ENCODE data around the gene CDS2.
A peak's percentile ranks its signal among the peaks of the same experiment; 100 is the strongest.

Gene CDS2

GRCh38 chr20:5120185-5120476 lies 6.7 kb upstream of the CDS2 start:
- Histone ChIP-seq H3K27ac (ENCODE audit: extremely low read depth, low read depth, low read length) (peak overlapping the region; percentile 97), H3K36me3 (ENCODE audit: control insufficient read depth in 2 of 2, insufficient read depth in 1 of 2, low read length in 2 of 2) (peaks cover 31 to 38% of the 10 kb centered on the region in 2 experiments), H3K9me3 (ENCODE audit: control insufficient read depth, insufficient read depth, low read depth, low read length) (no peaks in the 10 kb centered on the region), H3K4me3 (ENCODE audit: low read depth, low read length) (peak overlapping the region; percentile 51), H3K4me1 (ENCODE audit: control insufficient read depth, insufficient read depth, low read length) (peaks cover 9% of the 10 kb centered on the region; the same call in 1 of the 2 replicates)
- ChIA-PET POLR2A (interaction anchor here (0.6 to 2.7 kb wide), 11 partner anchors 9 to 450 kb away, joined by 3 to 11 read pairs (median 5); no protein-coding TSS in a partner anchor), CTCF (interaction anchor here (0.7 to 2.7 kb wide), 7 partner anchors 9 to 394 kb away, joined by 3 to 17 read pairs (median 4); no protein-coding TSS in a partner anchor)
- TF ChIP-seq ZFHX2 (tag by site-specific recombination; conservative IDR thresholded peaks at IDR 0.05) (0 out of 2 replicates have a peak, but pooled peaks have one; percentile 48), PRDM1 (tag by site-specific recombination; IDR thresholded peaks at IDR 0.05) (peak; percentile 92), ZBTB17 (tag by site-specific recombination; IDR thresholded peaks at IDR 0.05) (0 out of 2 replicates have a peak, but pooled peaks have one; percentile 7), EGR2 (tag by site-specific recombination; IDR thresholded peaks at IDR 0.05; ENCODE audit: low read depth) (peak; percentile 1; the same call in 1 of the 2 replicates), ZNF26 (tag by site-specific recombination; IDR thresholded peaks at IDR 0.05) (no peak), ZNF558 (tag by site-specific recombination; IDR thresholded peaks at IDR 0.05) (0 out of 2 replicates have a peak, but pooled peaks have one; percentile 13)

GRCh38 chr20:5122873-5123260 lies 3.9 kb upstream of the CDS2 start:
- H3K4me3 ChIP-seq (ENCODE audit: low read depth, low read length), result no peak overlapping the region
- H3K4me1 ChIP-seq (ENCODE audit: control insufficient read depth, insufficient read depth, low read length), result peaks cover 5% of the 10 kb centered on the region
- no peak overlapping the region for H3K27ac ChIP-seq (ENCODE audit: extremely low read depth, low read depth, low read length)
- TF ChIP-seq KLF8 (tag by site-specific recombination; IDR thresholded peaks at IDR 0.05) (no peak), ZNF366 (tag by site-specific recombination; conservative IDR thresholded peaks at IDR 0.05) (0 out of 2 replicates have a peak, but pooled peaks have one; percentile 14), ZNF157 (tag by site-specific recombination; IDR thresholded peaks at IDR 0.05) (no peak), GLIS1 (tag by site-specific recombination; IDR thresholded peaks at IDR 0.05) (peak; percentile 57), ZBTB17 (tag by site-specific recombination; IDR thresholded peaks at IDR 0.05) (peak; percentile 50; the same call in 1 of the 2 replicates), SP3 (tag by site-specific recombination; IDR thresholded peaks at IDR 0.05) (no peak), ZNF629 (tag by site-specific recombination; IDR thresholded peaks at IDR 0.05) (0 out of 2 replicates have a peak, but pooled peaks have one; percentile 12)
- TF ChIP-seq, protein P1, sequence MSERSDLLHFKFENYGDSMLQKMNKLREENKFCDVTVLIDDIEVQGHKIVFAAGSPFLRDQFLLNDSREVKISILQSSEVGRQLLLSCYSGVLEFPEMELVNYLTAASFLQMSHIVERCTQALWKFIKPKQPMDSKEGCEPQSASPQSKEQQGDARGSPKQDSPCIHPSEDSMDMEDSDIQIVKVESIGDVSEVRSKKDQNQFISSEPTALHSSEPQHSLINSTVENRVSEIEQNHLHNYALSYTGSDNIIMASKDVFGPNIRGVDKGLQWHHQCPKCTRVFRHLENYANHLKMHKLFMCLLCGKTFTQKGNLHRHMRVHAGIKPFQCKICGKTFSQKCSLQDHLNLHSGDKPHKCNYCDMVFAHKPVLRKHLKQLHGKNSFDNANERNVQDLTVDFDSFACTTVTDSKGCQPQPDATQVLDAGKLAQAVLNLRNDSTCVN (tag by site-specific recombination; optimal IDR thresholded peaks at IDR 0.05), result no peak
- peaks cover 5 to 11% of the 10 kb centered on the region in 2 experiments for H3K36me3 ChIP-seq (ENCODE audit: control insufficient read depth in 2 of 2, insufficient read depth in 1 of 2, low read length in 2 of 2)
- POLR2A ChIA-PET, result no interaction called here
- no peaks in the 10 kb centered on the region for H3K9me3 ChIP-seq (ENCODE audit: control insufficient read depth, insufficient read depth, low read depth, low read length)
- CTCF ChIA-PET, result interaction anchor here (0.8 to 1.6 kb wide), 3 partner anchors 64 to 100 kb away, joined by 3 to 10 read pairs (median 3); no protein-coding TSS in a partner anchor

DNA sequence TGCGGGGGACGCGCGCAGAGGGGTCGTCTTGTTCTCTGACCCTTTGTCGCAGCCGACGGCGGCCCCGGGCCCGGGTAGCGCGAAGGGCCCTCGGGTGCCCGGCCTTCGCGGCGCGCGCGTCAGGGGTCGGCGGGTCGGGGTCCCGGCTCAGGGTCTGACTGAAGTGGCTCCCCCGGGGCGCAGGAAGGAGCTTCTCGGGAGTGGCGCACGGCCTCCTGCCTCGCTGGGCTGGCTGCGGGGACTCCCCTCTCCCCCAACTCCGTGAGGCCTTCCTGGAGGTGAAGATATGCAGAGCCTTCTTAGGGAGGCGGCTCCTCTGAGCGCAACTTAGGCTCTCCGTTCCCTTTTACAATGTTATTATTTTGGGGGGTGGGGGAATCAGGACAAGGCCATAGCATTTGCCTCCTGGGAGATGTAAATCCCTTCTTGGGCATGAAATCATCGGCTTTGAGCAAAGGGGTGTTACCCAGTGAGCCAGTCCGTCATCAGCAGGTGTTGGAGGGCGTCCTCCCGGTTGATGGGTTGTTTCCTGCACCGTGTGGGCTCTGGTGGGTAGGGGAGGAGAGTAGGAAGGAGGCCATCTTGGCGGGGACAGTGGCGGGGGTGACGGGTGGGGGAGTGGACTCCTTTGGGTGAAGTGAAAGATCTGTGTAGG lies 523 bp downstream of the CDS2 start:
- ChIA-PET POLR2A (interaction anchor here (0.6 to 2.1 kb wide), 19 partner anchors 10 to 1250 kb away, joined by 3 to 26 read pairs (median 3); no protein-coding TSS in a partner anchor), CTCF (interaction anchor here (0.6 to 3.5 kb wide), 23 partner anchors 13 to 592 kb away, joined by 3 to 160 read pairs (median 6); no protein-coding TSS in a partner anchor)
- Histone ChIP-seq H3K9me3 (ENCODE audit: control insufficient read depth, insufficient read depth, low read depth, low read length) (no peaks in the 10 kb centered on the region), H3K36me3 (ENCODE audit: control insufficient read depth in 2 of 2, insufficient read depth in 1 of 2, low read length in 2 of 2) (peaks cover 0 to 7% of the 10 kb centered on the region in 2 experiments; a peak in 1 of 3 replicates), H3K4me3 (ENCODE audit: low read depth, low read length) (peak overlapping the region; percentile 93), H3K4me1 (ENCODE audit: control insufficient read depth, insufficient read depth, low read length) (peaks cover 7% of the 10 kb centered on the region), H3K27ac (ENCODE audit: extremely low read depth, low read depth, low read length) (peak overlapping the region; percentile 96)
- TF ChIP-seq ZNF2 (tag by site-specific recombination; IDR thresholded peaks at IDR 0.05) (0 out of 2 replicates have a peak, but pooled peaks have one; percentile 25), ZBTB17 (tag by site-specific recombination; IDR thresholded peaks at IDR 0.05) (peak; percentile 53; the same call in 1 of the 2 replicates), ZFHX2 (tag by site-specific recombination; conservative IDR thresholded peaks at IDR 0.05) (peak; percentile 90), ZNF24 (tag by site-specific recombination; IDR thresholded peaks at IDR 0.05) (peak; percentile 62; the same call in 1 of the 2 replicates), ZNF214 (tag by site-specific recombination; IDR thresholded peaks at IDR 0.05; ENCODE audit: borderline replicate concordance) (no peak), ZNF600 (tag by site-specific recombination; IDR thresholded peaks at IDR 0.05) (peak; percentile 93), ZNF16 (tag by site-specific recombination; IDR thresholded peaks at IDR 0.05; ENCODE audit: low read depth) (no peak), SP7 (tag by site-specific recombination; IDR thresholded peaks at IDR 0.05) (peak; percentile 64; the same call in 1 of the 2 replicates), MZF1 (tag by site-specific recombination; IDR thresholded peaks at IDR 0.05; ENCODE audit: borderline replicate concordance) (peak; percentile 57; the same call in 1 of the 2 replicates), ZBTB10 (tag by site-specific recombination; IDR thresholded peaks at IDR 0.05) (peak; percentile 65; the same call in 1 of the 2 replicates), ZNF335 (tag by site-specific recombination; conservative IDR thresholded peaks at IDR 0.05) (peak; percentile 63)
- TF ChIP-seq, protein P1 (tag by site-specific recombination; optimal IDR thresholded peaks at IDR 0.05), result peak; percentile 11

Data from HEK293 (cell line).